IPS-20b (cell line): ENCODE results near the gene HOXA2.
A peak's percentile ranks its signal among the peaks of the same experiment; 100 is the strongest.

Experiments used
- H3K27ac ChIP-seq: one replicate; pipeline ENCODE4 v1.5.1; 2013; ENCODE audit warnings: low read length
- H3K27me3 ChIP-seq: 2 replicates; pipeline ENCODE4 v1.6.1; 2013; ENCODE audit warnings: mild to moderate bottlenecking, low read length, inconsistent platforms; ENCODE audit not compliant: insufficient read depth
- H3K36me3 ChIP-seq: 2 replicates; pipeline ENCODE4 v1.6.1; 2013; ENCODE audit warnings: low read depth, mild to moderate bottlenecking, inconsistent platforms, low read length, moderate library complexity; ENCODE audit not compliant: insufficient read depth
- H3K4me1 ChIP-seq: 2 replicates; pipeline ENCODE4 v1.6.1; 2013; ENCODE audit warnings: mild to moderate bottlenecking, control low read depth, inconsistent platforms, low read length, moderate library complexity; ENCODE audit not compliant: insufficient read depth
- H3K4me3 ChIP-seq: 2 replicates; pipeline ENCODE4 v1.5.1; 2013; ENCODE audit warnings: mild to moderate bottlenecking, low read length, inconsistent platforms
- H3K9ac ChIP-seq: 2 replicates; pipeline ENCODE4 v1.6.1; 2013; ENCODE audit warnings: low read depth, mild to moderate bottlenecking, inconsistent platforms, low read length, moderate library complexity
- H3K9me3 ChIP-seq: 2 replicates; pipeline ENCODE4 v1.6.1; 2013; ENCODE audit warnings: mild to moderate bottlenecking, low read depth, low read length, inconsistent platforms; ENCODE audit not compliant: insufficient read depth

Gene HOXA2

GRCh38 chr7:27112361-27112760, 9.9 kb upstream of the HOXA2 start:
- Histone ChIP-seq H3K27me3 (peaks cover 98% of the 10 kb centered on the region), H3K27ac (no peak overlapping the region), H3K9me3 (peaks cover 11% of the 10 kb centered on the region; the same call in 1 of the 2 replicates), H3K4me3 (no peak overlapping the region), H3K9ac (no peak overlapping the region), H3K4me1 (no peaks in the 10 kb centered on the region), H3K36me3 (no peaks in the 10 kb centered on the region)

DNA sequence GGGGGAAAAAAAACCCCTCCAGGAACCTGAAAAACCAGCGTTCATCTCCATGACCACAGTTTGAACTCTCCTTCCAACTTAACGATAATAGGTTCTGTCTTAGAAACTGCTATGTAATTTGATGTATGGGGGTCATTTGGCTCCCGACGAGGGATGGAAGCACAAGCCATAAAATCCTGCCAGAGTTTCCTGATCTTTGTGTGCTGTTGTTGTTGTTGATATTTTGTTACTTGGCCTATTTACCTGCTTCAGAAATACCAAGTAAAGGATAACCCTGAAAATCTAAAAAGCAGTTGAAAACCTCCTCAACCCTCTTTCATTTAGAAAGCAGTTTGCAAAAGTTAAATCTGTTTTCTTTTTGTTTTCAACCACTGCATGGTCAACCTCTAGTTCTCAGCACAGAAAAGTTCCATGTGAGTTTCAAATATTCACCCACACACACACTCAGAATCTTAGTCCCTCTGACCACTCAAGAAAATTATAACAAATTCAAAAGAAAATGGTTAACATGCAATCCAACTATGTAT, 9.3 kb upstream of the HOXA2 start:
- Histone ChIP-seq H3K36me3 (no peaks in the 10 kb centered on the region), H3K9me3 (peaks cover 11% of the 10 kb centered on the region; the same call in 1 of the 2 replicates), H3K9ac (no peak overlapping the region), H3K4me3 (no peak overlapping the region), H3K27me3 (peaks cover 98% of the 10 kb centered on the region), H3K4me1 (no peaks in the 10 kb centered on the region), H3K27ac (no peak overlapping the region)

DNA sequence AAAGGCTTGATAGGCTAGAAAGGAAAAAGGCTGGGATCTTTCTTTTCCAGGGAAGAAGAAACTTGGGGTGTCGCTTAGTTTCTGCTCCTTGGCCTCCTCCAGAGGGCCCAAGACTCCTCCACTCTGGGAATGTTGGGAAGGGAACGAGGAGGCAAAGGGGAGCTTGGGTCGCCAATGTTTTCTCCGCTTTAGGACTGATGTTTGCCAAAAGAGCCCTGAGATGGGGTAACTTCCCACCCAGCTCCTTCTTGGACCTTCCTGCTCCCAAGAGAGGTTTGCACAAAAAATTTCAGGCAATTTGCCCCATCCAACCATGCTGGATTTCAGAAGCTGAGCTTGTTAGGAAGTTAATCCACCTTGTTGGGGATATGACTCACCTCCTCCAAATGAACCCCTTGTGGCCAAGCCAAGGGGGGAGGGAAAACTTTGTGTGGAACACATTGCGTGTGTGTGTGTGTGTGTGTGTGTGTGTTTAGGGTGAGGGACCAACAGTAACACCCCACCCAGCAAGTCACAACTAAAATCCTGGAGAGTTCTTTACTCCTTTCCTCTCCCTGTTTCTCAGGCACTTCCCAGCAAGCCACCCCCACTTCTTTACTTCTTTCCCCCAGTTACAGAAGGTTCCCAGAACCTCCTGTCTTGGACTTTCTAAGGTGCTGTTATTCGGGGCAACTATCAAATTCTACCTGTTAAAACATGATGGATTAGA, 8.7 kb upstream of the HOXA2 start:
- Histone ChIP-seq H3K36me3 (no peaks in the 10 kb centered on the region), H3K9me3 (peaks cover 11% of the 10 kb centered on the region; the same call in 1 of the 2 replicates), H3K9ac (no peak overlapping the region), H3K27ac (no peak overlapping the region), H3K27me3 (peaks cover 98% of the 10 kb centered on the region), H3K4me1 (no peaks in the 10 kb centered on the region), H3K4me3 (0 out of 2 replicates have a peak overlapping the region, but pooled peaks have one; percentile 42)

DNA sequence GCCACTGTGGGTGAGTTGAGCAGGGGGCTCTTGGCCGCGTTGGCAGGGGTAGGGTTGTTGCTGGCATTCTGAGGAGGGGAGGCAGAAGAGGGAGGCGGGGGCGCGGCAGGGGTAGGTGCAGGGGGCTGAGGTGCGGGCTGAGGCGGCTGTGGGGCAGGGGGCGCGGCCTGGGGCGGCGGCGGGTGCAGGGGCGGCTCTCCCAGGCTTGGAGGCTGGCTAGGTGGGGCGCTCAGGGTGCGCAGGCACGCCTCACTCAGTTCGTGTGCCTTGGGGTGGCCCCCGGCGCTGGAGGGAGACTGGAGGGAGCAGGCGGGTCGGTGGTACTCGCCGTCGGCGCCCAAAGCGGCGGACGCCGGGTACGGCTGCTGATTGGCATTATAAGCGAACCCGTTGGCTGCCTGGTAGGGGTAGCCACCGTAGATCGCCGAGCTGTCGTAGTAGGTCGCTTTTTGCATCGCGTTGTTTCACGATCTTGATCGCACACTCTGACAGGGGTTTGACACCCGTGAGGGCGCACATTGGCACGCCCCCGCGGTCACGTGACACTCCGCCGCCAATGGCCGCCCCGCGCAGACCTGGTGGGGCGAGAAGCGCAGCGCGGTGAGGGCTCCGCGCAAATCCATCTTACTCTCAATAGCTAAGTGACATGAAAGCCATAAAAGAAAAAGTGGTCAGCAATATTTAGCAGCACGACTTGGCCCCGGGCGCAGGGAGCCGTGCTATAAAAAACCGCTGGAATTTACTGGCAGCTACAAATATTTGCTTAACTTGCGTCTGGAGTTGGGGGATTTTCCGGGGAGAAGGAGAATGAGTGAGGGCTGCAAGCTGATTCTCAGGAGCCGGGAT, 7.9 kb upstream of the HOXA2 start:
- peak overlapping the region; percentile 42; the same call in 1 of the 2 replicates for H3K4me3 ChIP-seq
- H3K4me1 ChIP-seq, result no peaks in the 10 kb centered on the region
- peaks cover 11% of the 10 kb centered on the region; the same call in 1 of the 2 replicates for H3K9me3 ChIP-seq
- H3K36me3 ChIP-seq, result no peaks in the 10 kb centered on the region
- H3K27me3 ChIP-seq, result peaks cover 98% of the 10 kb centered on the region
- H3K27ac ChIP-seq, result no peak overlapping the region
- H3K9ac ChIP-seq, result no peak overlapping the region

- no peaks in the 10 kb centered on the region for H3K36me3 ChIP-seq
- H3K9me3 ChIP-seq, result peaks cover 11% of the 10 kb centered on the region; the same call in 1 of the 2 replicates
- H3K4me3 ChIP-seq, result no peak overlapping the region
- peaks cover 98% of the 10 kb centered on the region for H3K27me3 ChIP-seq
- H3K27ac ChIP-seq, result no peak overlapping the region
- no peaks in the 10 kb centered on the region for H3K4me1 ChIP-seq
- H3K9ac ChIP-seq, result no peak overlapping the region
Observed at GRCh38 chr7:27109466-27110185, 7.1 kb upstream of the HOXA2 start.

- Histone ChIP-seq H3K4me1 (no peaks in the 10 kb centered on the region), H3K9ac (no peak overlapping the region), H3K9me3 (peaks cover 14% of the 10 kb centered on the region; the same call in 1 of the 2 replicates), H3K27me3 (peaks cover 100% of the 10 kb centered on the region), H3K4me3 (no peak overlapping the region), H3K27ac (no peak overlapping the region), H3K36me3 (no peaks in the 10 kb centered on the region)
Observed at GRCh38 chr7:27108390-27109127, 6.1 kb upstream of the HOXA2 start.

- Histone ChIP-seq H3K9me3 (peaks cover 15% of the 10 kb centered on the region; the same call in 1 of the 2 replicates), H3K36me3 (no peaks in the 10 kb centered on the region), H3K4me3 (no peak overlapping the region), H3K9ac (no peak overlapping the region), H3K27ac (no peak overlapping the region), H3K4me1 (no peaks in the 10 kb centered on the region), H3K27me3 (peaks cover 100% of the 10 kb centered on the region)
Observed at GRCh38 chr7:27107391-27108381, 5.2 kb upstream of the HOXA2 start.

DNA sequence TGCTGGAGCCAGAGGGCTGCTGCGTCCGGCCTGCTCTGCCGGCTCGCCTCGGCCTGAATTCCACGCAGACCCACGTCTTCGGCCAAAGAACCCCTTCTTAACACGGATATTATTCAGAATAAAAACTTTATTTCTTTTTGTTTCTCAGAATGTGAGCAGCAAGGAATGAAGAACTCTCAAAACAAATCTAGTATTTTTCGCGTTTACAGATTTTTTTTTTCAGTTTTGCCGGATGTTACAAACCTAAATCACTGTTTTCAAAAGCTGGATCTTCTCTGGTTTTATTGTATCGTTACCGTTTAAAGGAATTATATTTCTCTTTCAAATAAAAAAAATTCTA, 4.4 kb upstream of the HOXA2 start:
- Histone ChIP-seq H3K36me3 (no peaks in the 10 kb centered on the region), H3K27ac (no peak overlapping the region), H3K9me3 (peaks cover 15% of the 10 kb centered on the region; the same call in 1 of the 2 replicates), H3K27me3 (peaks cover 100% of the 10 kb centered on the region), H3K9ac (no peak overlapping the region), H3K4me3 (no peak overlapping the region), H3K4me1 (no peaks in the 10 kb centered on the region)

DNA sequence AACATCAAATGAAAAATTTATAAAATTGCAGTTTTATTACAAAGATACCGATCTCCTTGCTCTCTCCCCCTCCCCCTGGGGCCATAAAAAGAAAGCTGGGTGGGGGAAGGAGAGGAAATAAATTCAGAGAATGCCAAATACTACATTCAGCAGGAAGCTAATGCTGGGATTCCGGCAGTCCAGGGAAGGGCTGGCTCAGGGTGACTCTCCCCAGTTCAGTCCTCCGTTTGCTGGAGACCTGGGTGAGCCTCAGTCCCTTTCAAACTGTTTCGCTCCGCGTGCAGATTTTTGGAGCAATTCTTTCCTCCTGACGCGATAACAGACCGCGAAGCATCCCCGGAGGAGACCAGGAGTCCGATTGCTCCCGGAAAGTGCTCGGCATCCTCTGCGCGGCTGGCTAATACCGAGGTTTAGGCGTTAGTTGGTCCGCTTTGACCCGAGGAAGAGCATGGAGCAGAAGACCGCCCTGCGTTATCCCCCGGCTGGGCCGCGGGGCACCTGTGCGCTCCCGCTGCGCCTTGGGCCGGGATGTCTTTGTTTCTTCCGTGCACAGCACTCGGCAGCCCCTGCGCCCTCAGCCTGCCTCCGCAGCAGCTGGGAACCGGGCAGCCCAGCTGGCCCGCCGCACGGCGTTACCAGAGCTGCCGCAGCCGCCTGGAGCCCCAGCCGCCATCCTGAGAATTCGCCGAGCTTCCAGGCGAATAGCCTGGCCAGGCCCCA, 3.9 kb upstream of the HOXA2 start:
- Histone ChIP-seq H3K36me3 (no peaks in the 10 kb centered on the region), H3K27me3 (peaks cover 100% of the 10 kb centered on the region), H3K9ac (no peak overlapping the region), H3K4me3 (no peak overlapping the region; the same call in 1 of the 2 replicates), H3K27ac (no peak overlapping the region), H3K4me1 (peaks cover 3% of the 10 kb centered on the region), H3K9me3 (peaks cover 15% of the 10 kb centered on the region; the same call in 1 of the 2 replicates)
